Fibroblast of pulmonary artery (primary cell): ENCODE data around the gene KLC4.
"Not testable (repeated sequence)": the region's sequence is repeated elsewhere in the genome, so short reads cannot be mapped to it uniquely, and the experiment has no call there.

Experiments
- DNase-seq: peaks from one replicate; pipeline ENCODE4 v3.0.0-alpha.2; 2010; ENCODE audit warnings: low read depth
- H3K4me3 ChIP-seq: replicated peaks from 2 replicates; pipeline ENCODE4 v1.5.1; 2011; ENCODE audit warnings: low read depth, mild to moderate bottlenecking, control low read depth, low read length, moderate library complexity
- TF ChIP-seq, protein P1 (sequence below): IDR thresholded peaks from 2 replicates; pipeline ENCODE4 v1.5.1; 2011; ENCODE audit warnings: mild to moderate bottlenecking, control low read depth, low read length, inconsistent platforms; ENCODE audit errors: missing control alignments

The KLC4 gene

DNA sequence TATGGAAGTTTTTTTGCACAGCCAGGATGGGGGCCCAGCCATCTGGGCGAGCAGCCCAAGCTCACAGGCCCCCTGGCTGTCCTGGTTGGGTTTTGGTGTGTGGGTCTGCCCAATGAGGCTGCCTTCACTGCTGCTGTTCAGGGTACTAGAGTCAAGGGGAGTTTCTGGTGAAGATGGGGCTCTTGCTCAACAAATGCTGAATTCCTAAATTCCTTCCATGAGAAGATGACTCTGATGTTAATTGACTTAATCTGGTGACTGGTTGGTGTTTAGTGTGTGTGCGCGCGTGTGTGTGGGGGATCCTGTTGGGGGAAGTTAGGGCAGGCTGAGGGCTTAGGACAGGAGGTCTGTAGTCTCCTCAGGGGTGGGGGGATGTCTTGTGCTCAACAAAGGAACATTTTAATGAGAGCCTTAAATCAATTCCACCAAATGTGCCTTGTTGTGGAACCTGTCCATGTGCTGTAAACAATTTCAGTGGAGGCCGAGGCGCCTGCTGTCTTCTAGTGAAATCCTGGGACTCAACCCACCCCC lies 18.6 kb downstream of the KLC4 start:
- H3K4me3 ChIP-seq = peak overlapping the region; percentile 81
- DNase-seq = peak; percentile 41
- TF ChIP-seq, protein P1, sequence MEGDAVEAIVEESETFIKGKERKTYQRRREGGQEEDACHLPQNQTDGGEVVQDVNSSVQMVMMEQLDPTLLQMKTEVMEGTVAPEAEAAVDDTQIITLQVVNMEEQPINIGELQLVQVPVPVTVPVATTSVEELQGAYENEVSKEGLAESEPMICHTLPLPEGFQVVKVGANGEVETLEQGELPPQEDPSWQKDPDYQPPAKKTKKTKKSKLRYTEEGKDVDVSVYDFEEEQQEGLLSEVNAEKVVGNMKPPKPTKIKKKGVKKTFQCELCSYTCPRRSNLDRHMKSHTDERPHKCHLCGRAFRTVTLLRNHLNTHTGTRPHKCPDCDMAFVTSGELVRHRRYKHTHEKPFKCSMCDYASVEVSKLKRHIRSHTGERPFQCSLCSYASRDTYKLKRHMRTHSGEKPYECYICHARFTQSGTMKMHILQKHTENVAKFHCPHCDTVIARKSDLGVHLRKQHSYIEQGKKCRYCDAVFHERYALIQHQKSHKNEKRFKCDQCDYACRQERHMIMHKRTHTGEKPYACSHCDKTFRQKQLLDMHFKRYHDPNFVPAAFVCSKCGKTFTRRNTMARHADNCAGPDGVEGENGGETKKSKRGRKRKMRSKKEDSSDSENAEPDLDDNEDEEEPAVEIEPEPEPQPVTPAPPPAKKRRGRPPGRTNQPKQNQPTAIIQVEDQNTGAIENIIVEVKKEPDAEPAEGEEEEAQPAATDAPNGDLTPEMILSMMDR = no peak

DNA sequence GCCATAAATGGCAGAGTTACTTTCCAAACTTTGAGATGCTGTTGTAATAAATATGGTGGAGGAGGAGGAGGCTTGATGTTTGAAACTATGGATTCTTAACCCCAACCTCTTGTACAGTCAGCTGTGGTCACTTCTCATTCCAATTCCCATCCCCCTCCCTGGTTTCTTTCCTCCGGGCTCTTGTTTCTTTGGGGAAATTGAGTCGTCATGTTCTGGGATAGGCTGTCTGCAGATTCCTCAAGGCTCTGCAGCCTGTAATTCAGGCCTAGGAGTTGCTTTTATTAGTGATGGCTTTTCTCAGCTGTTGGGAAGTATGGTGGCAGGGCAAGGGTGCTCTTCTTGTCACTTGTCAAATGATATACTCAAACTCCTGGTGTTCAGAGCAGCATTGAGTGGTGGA lies 19.3 kb downstream of the KLC4 start:
- DNase-seq = no peak
- TF ChIP-seq, protein P1 = no peak
- no peak overlapping the region for H3K4me3 ChIP-seq

DNA sequence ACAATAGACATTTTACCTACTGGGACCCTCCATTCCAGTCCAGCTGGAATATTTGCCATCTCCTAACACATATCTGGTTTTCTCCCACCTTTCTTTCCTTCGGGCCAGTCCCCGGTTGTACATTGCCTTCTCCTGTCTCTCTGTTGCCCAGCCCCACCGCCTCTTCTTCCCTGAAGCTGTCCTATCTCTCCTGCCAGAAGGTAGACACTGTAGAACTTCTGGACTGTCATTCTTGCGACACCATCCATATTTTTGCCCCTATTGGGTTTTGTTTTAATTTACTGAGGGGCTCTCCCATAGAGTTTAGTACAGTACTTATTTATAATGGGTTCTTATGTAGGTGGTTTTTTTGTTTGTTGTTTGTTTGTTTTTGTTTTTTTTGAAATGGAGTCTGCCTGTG lies 21.6 kb downstream of the KLC4 start:
- no peak overlapping the region for H3K4me3 ChIP-seq
- no peak for DNase-seq

DNA sequence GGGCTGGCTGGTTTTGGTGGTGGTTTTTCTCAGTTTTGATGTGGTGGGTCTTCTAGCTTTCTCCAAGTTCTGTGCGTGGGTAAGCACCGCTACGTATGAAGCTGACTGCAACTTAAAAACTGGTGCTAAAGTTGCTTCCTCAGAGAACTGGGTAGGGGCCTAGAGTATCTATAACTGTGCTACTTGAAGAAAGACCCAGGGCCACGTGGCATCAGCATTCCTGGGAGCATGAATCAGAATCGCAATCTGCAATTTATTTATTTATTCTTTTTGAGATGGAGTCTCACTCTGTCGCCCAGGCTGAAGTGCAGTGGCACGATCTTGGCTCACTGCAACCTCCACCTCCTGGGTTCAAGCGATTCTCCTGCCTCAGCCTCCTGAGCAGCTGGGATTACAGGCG lies 22.5 kb downstream of the KLC4 start:
- H3K4me3 ChIP-seq, DNase-seq: not testable (repeated sequence)

More for the DNA sequence above, 21.6 kb downstream of the KLC4 start:
- TF ChIP-seq, protein P1 = no peak

DNA sequence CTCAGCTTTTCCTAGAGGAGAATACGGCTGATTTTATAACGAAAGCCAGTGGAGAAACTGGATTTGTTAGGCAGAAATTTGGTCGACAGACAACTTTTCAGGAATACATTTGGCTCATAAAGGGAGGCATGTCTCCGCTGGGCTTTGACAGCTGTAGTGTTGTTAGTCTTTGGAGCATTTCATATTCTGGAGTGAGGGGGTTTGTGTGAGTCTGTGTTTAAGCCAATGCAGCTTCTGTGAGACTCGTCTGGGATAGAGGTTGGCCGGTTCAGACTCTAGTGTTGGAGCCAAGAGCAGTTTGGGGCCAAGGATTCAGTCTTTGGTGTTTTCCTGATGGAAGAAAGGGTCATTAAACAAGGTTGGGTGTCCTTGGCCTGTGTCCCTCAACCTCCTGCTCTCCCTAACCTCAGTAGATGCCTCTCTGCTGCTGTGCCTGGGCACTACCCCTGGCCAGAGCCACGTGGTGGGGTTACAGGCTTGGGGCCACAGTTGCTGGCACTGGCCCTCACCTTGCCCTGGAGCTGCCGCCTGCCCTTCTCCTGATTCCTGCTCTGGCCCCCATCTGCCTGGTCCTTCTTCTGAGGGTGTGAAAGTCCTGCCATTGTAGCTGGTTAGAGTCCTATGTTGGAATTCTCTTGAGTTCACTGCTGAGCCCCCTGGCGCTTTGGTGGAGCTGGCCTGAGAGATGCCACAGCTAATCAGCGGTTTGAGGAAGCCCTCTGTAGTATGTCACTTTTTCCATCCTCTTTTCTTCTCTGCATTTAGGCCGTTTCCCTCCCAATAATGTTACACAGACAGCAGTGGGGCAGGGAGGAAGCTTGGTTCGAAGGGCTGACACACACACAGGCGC lies 23.6 kb downstream of the KLC4 start:
- no peak for DNase-seq
- no peak overlapping the region for H3K4me3 ChIP-seq
- TF ChIP-seq, protein P1 = no peak

DNA sequence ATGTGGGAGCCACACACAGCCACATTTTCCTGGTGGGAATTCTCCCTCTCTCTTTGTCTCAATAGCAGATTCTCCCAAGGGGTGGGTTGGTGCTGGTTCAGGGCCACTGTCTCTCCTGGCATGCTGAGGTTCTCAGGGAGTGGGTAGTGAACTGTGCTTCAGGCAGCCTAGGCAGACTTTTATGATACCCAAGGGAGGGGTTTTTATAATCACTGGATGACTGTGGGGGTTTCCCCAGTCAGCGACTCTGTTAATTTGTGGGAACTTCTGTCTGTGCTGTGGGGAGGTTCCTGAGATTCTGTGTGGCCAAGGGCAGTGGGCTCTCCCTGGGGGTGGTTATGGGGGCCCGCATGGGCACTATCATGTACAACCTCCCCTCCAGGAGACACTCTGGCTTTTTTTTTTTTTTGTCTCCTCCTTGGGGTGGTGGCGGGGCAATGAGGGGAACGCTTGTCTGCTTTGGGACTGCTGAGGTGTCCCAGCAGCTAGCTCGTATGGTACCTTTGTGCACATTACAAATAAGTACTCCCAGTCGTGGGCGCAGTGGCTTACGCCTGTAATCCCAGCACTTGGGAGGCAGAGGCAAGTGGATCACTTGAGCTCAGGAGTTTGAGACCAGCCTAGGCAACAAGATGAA lies 26.7 kb downstream of the KLC4 start:
- no peak overlapping the region for H3K4me3 ChIP-seq
- DNase-seq = no peak

DNA sequence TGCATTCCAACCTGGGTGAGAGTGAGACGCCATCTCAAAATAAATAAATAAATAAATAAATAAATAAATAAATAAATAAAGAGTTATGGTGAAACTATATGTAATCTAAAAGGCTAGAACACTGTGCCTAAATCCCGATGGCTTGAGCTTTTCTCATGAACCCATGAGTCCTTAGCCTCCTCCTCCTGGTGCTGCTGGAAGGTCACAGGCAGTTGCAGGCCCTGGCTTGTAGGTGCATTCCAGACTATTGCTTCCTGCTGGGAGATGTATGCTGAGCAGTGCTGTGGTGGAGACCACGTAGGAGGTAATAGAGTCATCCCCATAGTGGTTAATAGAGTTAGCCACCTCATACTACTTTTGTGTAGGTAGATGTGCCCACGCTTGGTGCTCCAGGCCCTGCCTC lies 29.2 kb downstream of the KLC4 start:
- H3K4me3 ChIP-seq = no peak overlapping the region
- DNase-seq = no peak
- TF ChIP-seq, protein P1 = no peak

More for the DNA sequence above, 26.7 kb downstream of the KLC4 start:
- TF ChIP-seq, protein P1 = no peak
